GM21529 (cell line): ENCODE data around the gene TTC8.
"Not testable (repeated sequence)": the region's sequence is repeated elsewhere in the genome, so short reads cannot be mapped to it uniquely, and the experiment has no call there.

Experiments
- ATAC-seq: cut with Tn5 transposase; IDR thresholded peaks from one replicate; pipeline ENCODE4 v1.9.1; 2021; ENCODE audit not compliant: unreplicated experiment

TTC8 gene

GRCh38 chr14:88824314-88825077, at the start of gene TTC8:
Gene TTC8, plus strand, starts transcription at chr14:88824651. Its CDS starts 57 bp downstream, at chr14:88824708.
- peak; percentile 98 for ATAC-seq

DNA sequence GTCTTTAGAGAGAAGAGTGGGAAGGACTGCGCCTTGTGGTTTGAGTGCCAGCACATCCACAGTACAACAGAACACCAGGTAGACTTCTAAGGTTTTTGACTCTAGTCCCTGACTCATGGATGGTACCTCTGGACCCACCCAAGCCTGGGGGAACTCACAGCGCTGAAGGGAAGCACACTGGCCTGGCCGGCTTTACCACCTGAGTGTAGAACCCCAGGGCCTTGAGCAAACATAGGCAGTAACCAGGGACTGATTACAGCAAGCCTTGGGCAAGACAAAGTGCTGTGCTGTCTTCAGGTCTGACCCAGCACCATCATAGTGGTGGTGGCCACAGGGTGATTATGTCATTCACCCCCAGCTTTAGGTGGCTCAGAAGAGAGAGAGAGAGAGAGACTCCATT, 48.9 kb upstream of the TTC8 start:
- no peak for ATAC-seq

GRCh38 chr14:88785911-88786310, 38.5 kb upstream of the TTC8 start:
- ATAC-seq, result no peak

DNA sequence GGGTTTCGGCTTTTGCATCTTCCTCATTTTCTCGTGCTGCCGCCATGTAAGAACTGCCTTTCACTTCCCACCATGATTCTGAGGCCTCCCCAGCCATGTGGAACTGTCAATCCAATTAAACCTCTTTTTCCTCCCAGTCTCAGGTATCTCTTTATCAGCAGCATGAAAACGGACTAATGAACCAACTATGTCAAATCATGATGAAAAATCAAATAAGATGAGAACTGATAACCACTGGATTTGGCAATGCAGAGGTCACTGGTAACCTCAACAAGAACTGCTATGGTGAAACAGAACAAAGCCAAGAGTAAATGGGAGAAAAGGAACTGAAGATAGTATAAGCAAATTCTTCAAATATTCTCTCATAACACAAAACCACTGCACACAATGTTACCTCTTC, 37.7 kb upstream of the TTC8 start:
- ATAC-seq, result no peak

DNA sequence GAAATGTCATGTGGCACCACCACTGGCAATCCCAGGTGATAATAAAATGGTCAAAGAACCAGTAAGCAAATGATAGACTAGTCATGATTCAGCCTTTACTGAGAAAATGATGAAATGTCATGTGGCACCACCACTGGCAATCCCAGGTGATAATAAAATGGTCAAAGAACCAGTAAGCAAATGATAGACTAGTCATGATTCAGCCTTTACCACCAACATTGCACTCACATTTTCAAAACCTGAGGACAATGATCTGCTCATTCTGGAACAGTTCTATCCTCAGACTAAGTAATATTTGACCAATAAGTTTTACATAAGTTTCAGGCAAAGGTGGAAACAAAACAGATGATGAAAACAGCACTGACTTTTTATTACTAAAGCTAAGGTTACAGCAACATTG, 34.9 kb upstream of the TTC8 start:
- not testable (repeated sequence) for ATAC-seq

DNA sequence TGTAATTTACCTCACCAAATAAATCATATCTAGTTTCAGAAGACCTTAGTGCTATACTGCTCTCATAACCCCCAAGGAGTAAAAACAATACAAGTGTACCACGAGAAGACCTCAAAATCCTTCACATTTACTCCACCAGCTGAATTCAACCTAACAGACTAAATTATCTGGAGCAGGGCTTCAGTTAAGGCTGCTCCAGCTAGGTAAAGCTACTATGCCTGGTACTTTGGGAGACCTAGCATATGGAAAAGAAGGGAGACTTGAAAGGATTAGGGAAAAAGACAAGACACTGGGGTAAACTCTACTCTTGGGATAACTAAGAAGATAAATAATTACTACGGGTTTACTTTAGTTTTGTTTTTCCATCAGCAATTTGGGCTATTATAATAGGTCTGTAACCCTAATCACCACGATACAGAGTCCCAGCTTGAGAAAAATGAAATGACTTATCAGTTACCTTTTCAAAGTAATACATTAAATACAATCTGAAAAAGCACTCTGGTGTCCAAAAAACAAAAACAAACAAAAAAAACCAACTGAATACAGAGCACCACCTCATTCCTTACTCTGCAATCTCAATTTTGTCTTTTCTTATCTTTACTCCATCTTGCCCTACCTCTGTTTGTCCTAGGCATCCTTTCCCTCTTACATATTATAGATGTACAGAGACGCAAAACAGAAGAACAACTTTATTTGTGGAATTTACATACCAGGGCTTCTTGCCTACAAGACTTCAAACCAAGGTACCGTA, 33.8 kb upstream of the TTC8 start:
- no peak for ATAC-seq

GRCh38 chr14:88791252-88791621, 33.2 kb upstream of the TTC8 start:
- no peak for ATAC-seq

DNA sequence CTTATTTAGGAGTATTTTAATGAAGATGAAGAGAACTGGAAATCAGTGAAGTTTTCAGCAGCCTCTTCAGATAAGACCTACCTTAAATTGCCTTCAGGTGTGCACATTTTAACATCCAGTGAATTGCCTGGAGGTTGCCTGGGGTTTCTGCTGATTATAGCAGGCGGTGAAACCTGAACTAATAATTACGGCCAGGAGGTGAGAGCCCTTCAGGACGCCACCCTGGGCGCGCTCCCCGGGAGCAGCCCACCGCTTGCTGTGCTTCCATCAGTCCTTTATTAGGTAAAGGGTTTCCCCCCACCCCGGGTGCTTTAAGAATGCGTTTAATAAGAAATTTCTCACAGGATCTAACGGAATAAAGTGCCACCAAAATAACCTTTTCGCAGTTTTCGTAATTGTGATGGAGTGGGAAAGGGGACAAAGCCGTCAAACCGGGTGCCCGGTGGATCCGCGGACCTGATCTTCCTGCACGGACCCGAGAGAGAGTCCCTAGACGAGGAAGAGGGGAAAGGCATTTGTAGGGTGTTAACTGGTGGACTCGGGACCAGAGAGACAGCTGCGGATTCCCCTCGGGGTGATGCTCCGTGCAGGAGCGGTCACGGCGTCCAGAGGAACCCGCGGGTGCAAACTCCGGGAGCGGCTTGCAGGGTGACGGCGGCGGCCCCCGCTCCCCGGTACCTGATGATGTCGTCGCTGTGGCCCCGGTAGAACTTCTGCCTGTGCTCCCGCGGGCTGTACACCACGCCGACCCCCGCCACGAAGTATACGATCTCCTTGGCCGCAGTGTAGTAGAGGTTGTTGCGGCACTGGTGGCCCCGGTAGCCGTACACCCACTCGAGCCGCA, 32.6 kb upstream of the TTC8 start:
- ATAC-seq, result no peak

DNA sequence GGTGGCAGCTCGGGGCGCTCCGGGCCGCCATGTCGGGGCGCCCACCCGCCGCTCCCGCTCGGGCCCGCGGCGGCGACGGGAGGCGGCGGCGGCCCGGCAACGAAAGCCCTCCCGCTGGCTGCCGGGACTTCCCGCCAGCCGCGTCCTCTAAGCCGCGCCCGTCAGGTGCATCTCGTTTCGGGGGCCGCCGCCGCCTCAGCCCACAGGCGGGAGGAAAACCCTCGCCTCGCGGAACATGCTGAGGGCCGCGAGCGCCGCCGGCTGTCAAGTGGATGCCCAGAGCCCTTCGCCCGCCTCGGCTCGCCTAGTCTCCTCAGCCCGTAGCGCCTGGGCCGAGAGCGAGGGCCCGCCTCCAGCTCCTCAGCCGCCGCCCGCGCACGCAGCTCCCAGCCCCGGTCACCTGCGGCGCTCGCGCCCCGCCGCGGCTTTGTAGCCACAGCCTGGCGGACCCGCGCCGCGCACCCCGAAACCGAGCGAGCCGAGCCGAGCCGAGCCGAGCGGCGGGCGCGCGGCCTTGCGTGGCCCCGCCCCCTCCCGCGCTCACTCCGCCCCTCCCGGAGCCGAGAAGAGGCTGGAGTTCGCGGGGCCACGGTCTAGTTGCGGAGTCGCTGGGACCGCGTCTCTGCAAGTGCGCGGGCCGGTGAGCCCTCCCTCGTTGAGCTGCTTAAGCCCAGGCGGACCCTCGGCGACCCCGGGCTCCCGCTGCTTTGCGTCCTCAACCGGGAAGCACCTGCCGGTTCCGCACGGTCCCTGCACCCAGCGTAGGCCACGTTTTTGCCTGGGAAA, 31.8 kb upstream of the TTC8 start, which contains the start of gene EML5:
TSS of gene EML5 (minus strand) at position 481 of the 786 bp plus-strand sequence. CDS start at position 31, 450 bp downstream.
- peak; percentile 87 for ATAC-seq

GRCh38 chr14:88793259-88793625, 31.2 kb upstream of the TTC8 start:
- ATAC-seq, result no peak

- ATAC-seq, result no peak
Observed at GRCh38 chr14:88798156-88798555, 26.3 kb upstream of the TTC8 start.

GRCh38 chr14:88799522-88799921, 24.9 kb upstream of the TTC8 start:
- no peak for ATAC-seq

GRCh38 chr14:88802596-88802995, 21.9 kb upstream of the TTC8 start:
- no peak for ATAC-seq

DNA sequence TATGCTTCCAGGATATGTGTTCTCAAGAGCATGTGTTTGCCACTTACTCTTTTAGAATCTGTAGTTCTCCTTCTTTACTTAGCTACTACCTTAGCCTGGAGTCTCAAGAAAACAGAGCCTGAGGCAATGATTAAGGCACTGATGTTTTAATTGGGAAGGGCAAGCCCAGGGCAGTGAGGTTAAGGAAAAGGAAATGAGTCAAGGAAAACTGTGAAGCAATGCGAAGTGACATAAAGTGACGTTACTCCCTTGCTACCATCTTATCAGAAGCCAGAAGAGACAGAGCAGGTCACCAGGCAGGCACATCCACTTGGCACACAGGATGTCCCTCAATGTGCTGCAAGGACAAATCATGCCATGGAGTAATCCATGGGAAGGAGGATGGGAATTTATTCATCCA, 20.4 kb upstream of the TTC8 start:
- ATAC-seq, result no peak

GRCh38 chr14:88804477-88804876, 20.0 kb upstream of the TTC8 start:
- ATAC-seq, result no peak

- no peak for ATAC-seq
Observed at GRCh38 chr14:88808359-88808758, 16.1 kb upstream of the TTC8 start.

GRCh38 chr14:88815980-88816379, 8.5 kb upstream of the TTC8 start:
- ATAC-seq, result no peak

DNA sequence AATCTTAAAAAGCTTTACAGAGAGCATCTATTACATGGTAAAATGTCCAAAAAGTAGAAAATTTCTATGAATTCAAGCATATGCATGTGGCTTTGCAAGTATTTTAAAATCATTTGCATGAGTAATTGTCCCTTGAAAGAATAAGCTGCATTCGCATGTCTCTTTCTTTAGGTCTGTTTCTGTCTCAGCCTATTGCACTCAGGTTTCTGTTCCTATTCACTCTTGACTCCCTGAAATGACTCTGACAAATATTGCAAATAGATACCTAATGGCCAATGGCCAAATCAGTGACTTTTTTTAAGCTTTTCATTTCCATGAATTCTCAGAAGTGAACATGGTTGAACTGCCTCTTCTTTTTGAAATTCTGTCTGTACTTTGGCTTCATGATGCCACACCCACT, 6.4 kb upstream of the TTC8 start:
- ATAC-seq, result peak; percentile 61

- ATAC-seq, result not testable (repeated sequence)
Observed at GRCh38 chr14:88819674-88820073, 4.8 kb upstream of the TTC8 start.

- ATAC-seq, result no peak
Observed at GRCh38 chr14:88821378-88821777, 3.1 kb upstream of the TTC8 start.

DNA sequence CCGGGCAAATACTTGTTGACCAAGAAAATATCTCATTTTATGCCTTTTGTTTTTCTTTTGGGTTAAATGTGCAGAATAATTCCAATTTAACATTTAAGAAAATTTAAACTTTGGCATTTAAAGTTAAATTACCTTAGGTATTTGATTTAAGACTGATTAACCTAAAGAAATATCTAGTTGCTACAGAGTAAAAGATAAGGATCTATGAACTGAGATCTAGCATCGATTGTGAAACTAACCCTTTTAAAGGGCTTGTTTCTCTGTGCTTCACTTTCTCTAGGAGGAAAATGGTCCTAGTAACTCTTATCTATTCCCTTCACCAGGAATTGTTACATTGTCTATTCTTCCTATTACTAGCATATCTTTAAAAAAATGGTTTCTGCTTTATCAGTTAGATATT, 2.6 kb upstream of the TTC8 start:
- no peak for ATAC-seq
